Motor neuron (in vitro differentiated cells): Measurements from ENCODE around the gene CLUH. TPM values are rescaled to one million over a fixed set of nuclear protein-coding genes. Genes with fewer than 3 reads are reported as not detected.
A peak's percentile ranks its signal among the peaks of the same experiment; 100 is the strongest.
"Not testable (repeated sequence)": the region's sequence is repeated elsewhere in the genome, so short reads cannot be mapped to it uniquely, and the experiment has no call there.

ENCODE experiments used
- ATAC-seq, 8 experiments: fragments of 200-7000 bp; cut with Tn5 transposase; replicated peaks in 6 of 8; 2 replicates each; pipeline ENCODE4 v1.8.0; 2021; ENCODE audit warnings: mild to moderate bottlenecking in 8 of 8, moderate library complexity in 8 of 8
- H3K27ac ChIP-seq, 2 donors: fragments of 250-450 bp; sonication (Bioruptor Pico); 2 replicates each; pipeline ENCODE4 v1.9.0; 2021; ENCODE audit warnings: antibody characterized with exemption in 2 of 2, mild to moderate bottlenecking in 2 of 2, moderate library complexity in 1 of 2
- H3K4me1 ChIP-seq, 2 donors: fragments of 250-450 bp; sonication (Bioruptor Pico); replicated peaks in 1 of 2; 2 replicates each; pipeline ENCODE4 v1.6.1; 2021; ENCODE audit warnings: antibody characterized with exemption in 2 of 2, mild to moderate bottlenecking in 2 of 2, moderate library complexity in 1 of 2
- H3K4me3 ChIP-seq, 5 donors: fragments of 250-450 bp; sonication (Bioruptor Pico); 2 replicates each; pipeline ENCODE4 v1.9.0; 2021; ENCODE audit warnings: antibody characterized with exemption in 5 of 5, mild to moderate bottlenecking in 5 of 5, moderate library complexity in 4 of 5
- WGBS, 10 experiments: fragments of 450-650 bp; shearing (Covaris generic); methylation state at CpG; one replicate each; pipeline ENCODE4 v1.0.0; 2022; 5-methylcytosine and 5-hydroxymethylcytosine counted together
- in situ Hi-C, 9 experiments: fragments of 400-800 bp; cut with MboI; loops; one replicate each; pipeline ENCODE4 v1.15.0; 2021; ENCODE audit warnings: low sequenced_read_pairs in 9 of 9, low pct_unique_long_range_greater_than_20kb in 2 of 9; ENCODE audit not compliant: unreplicated experiment in 9 of 9
- total RNA-seq, 8 experiments: library from RNA; unstranded; fragments of 300-600 nt; gene quantifications; 2 replicates each; pipeline versions ENCODE4 v1.2.3 to v1.2.4, GENCODE V29; 2022

CLUH gene
- total RNA-seq, 8 experiments from 2014 or later = 15.8 to 127 (median 28.4) TPM

GRCh38 chr17:2684549-2684948 is 27.0 kb downstream of the CLUH start:
- no peak for ATAC-seq
- in situ Hi-C loops = no loop called here
- Histone ChIP-seq H3K27ac (no peak overlapping the region), H3K4me3 (no peak overlapping the region), H3K4me1 (peaks cover 3 to 7% of the 10 kb centered on the region in 2 donors)
- 81 to 100% (median 89%) methylated on average over 2 to 17 of the region's 18 CpGs; no CpG with 5 or more reads in 2 of the 10 experiments for WGBS, 10 experiments

GRCh38 chr17:2683912-2684311 is 27.7 kb downstream of the CLUH start:
- Histone ChIP-seq H3K4me3 (no peak overlapping the region), H3K4me1 (peaks cover 3 to 7% of the 10 kb centered on the region in 2 donors), H3K27ac (no peak overlapping the region)
- 63 to 94% (median 86%) methylated on average over 3 to 7 of the region's 8 CpGs for WGBS, 10 experiments
- in situ Hi-C loops = no loop called here
- peak in 2 of 8 experiments; percentile 18 to 44 for ATAC-seq

GRCh38 chr17:2682176-2682938 is 29.2 kb downstream of the CLUH start:
- in situ Hi-C loops = no loop called here
- no peak overlapping the region for H3K27ac ChIP-seq
- WGBS, 10 experiments = 33 to 86% (median 80%) methylated on average over 1 to 3 of the region's 3 CpGs; no CpG with 5 or more reads in 1 of the 10 experiments

GRCh38 chr17:2681650-2682049 is 29.9 kb downstream of the CLUH start:
- WGBS, 10 experiments = 45 to 98% (median 72%) methylated on average over 1 to 7 of the region's 7 CpGs; no CpG with 5 or more reads in 3 of the 10 experiments
- in situ Hi-C loops = no loop called here
- Histone ChIP-seq H3K27ac (no peak overlapping the region), H3K4me1 (peaks cover 3 to 7% of the 10 kb centered on the region in 2 donors), H3K4me3 (no peak overlapping the region)
- ATAC-seq = peak in 6 of 8 experiments; percentile 46 to 92 (median 62)

More at GRCh38 chr17:2682176-2682938, 29.2 kb downstream of the CLUH start:
- peaks cover 3 to 7% of the 10 kb centered on the region in 2 donors for H3K4me1 ChIP-seq
- H3K4me3 ChIP-seq = no peak overlapping the region
- ATAC-seq = no peak

DNA sequence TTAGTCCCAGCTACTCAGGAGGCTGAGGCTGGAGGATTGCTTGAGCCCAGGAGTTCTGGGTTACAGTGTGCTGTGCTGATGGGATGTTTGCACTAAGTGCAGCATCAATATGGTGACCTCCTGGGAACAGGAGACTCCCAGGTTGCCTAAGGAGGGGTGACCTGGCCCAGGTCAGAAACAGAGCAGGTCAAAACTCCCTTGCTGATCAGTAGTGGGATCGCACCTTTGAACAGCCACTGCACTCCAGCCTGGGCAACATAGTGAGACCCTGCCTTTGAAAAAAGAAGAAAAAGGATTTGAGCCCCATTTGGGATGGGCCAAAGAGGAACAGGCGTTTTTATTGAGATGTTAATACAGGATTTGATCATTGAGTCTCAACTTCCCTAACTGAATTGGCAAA is 30.6 kb downstream of the CLUH start:
- 86 to 100% (median 100%) methylated on average over 1 to 2 of the region's 2 CpGs; no CpG with 5 or more reads in 3 of the 10 experiments for WGBS, 10 experiments
- Histone ChIP-seq H3K4me3 (no peak overlapping the region), H3K4me1 (peaks cover 3 to 7% of the 10 kb centered on the region in 2 donors), H3K27ac (no peak overlapping the region)
- in situ Hi-C loops = no loop called here
- ATAC-seq = no peak

DNA sequence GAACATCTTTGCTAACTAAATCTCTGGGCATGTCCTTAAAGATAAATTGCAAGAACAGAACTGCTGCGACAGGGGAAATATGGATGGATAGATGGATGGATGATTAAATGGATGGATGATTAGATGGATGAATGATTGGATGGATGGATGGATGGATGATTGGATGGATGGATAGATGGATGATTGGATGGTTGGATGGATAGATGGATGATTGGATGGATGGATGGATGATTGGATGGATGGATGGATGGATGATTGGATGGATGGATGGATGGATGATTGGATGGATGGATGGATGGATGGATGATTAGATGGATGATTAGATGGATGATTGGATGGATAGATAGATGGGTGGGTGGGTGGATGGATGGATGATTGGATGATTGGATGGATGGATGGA is 32.3 kb downstream of the CLUH start:
- ATAC-seq, H3K4me1 ChIP-seq, in situ Hi-C loops, H3K4me3 ChIP-seq, H3K27ac ChIP-seq: not testable (repeated sequence)
- WGBS, 10 experiments = 83 to 100% (median 100%) methylated on average over 1 of the region's 1 CpG; no CpG with 5 or more reads in 1 of the 10 experiments

DNA sequence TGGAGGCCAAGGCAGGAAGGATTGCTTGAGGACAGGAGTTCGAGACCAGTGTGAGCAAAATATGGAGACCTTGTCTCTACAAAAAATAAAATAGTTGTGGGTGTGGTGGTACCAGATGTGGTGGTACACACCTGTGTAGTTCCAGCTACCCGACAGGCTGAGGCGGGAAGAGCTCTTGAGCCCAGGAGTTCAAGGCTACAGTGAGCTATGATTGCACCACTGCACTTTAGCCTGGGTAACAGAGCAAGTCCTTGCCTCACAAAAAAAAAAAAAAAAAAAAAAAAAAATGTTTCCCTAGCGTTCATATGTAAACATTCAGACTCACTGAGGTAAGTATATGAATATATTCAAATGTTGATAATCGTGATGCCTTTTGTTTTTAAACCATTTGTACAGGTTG is 39.5 kb downstream of the CLUH start:
- no peak overlapping the region for H3K4me3 ChIP-seq
- in situ Hi-C loops = no loop called here
- no peaks in the 10 kb centered on the region for H3K4me1 ChIP-seq
- WGBS, 10 experiments = 75 to 100% (median 92%) methylated on average over 1 to 4 of the region's 5 CpGs
- no peak overlapping the region for H3K27ac ChIP-seq
- no peak for ATAC-seq

GRCh38 chr17:2660410-2660809 is 51.2 kb downstream of the CLUH start:
- H3K27ac ChIP-seq, H3K4me1 ChIP-seq, H3K4me3 ChIP-seq, in situ Hi-C loops, ATAC-seq: not testable (repeated sequence)
- WGBS, 10 experiments = 100% methylated on average over 1 of the region's 4 CpGs; no CpG with 5 or more reads in 8 of the 10 experiments

DNA sequence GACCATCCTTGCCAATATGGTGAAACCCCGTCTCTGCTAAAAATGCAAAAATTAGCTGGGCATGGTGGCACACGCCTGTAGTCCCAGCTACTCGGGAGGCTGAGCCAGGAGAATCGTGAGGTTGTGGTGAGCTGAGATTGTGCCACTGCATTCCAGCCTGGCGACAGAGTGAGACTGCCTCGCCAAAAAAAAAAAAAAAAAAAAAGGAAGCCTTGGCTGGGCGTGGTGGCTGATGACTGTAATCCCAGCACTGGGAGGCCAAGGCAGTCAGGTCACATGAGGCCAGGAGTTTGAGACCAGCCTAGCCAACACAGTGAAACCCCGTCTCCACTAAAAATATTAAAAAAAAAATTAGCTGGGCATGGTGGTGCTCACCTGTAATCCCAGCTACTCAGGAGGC is 52.2 kb downstream of the CLUH start:
- in situ Hi-C loops, H3K4me3 ChIP-seq, H3K27ac ChIP-seq, H3K4me1 ChIP-seq: not testable (repeated sequence)
- 60 to 100% (median 100%) methylated on average over 1 to 3 of the region's 8 CpGs; no CpG with 5 or more reads in 3 of the 10 experiments for WGBS, 10 experiments
- ATAC-seq = peak in 3 of 8 experiments; percentile 18 to 93 (median 89)

- WGBS, 10 experiments = 0 to 40% (median 17%) methylated on average over 1 of the region's 1 CpG; no CpG with 5 or more reads in 5 of the 10 experiments
- Histone ChIP-seq H3K4me3 (no peak overlapping the region), H3K27ac (no peak overlapping the region), H3K4me1 (no peaks in the 10 kb centered on the region)
- ATAC-seq = no peak
- in situ Hi-C loops = no loop called here
Observed at GRCh38 chr17:2656283-2656682, 55.3 kb downstream of the CLUH start.

- Histone ChIP-seq H3K4me1 (no peaks in the 10 kb centered on the region), H3K4me3 (no peak overlapping the region), H3K27ac (no peak overlapping the region)
- no peak for ATAC-seq
- in situ Hi-C loops = no loop called here
- WGBS, 10 experiments = 33 to 100% (median 85%) methylated on average over 1 to 6 of the region's 7 CpGs; no CpG with 5 or more reads in 2 of the 10 experiments
Observed at GRCh38 chr17:2655546-2655945, 56.0 kb downstream of the CLUH start.

DNA sequence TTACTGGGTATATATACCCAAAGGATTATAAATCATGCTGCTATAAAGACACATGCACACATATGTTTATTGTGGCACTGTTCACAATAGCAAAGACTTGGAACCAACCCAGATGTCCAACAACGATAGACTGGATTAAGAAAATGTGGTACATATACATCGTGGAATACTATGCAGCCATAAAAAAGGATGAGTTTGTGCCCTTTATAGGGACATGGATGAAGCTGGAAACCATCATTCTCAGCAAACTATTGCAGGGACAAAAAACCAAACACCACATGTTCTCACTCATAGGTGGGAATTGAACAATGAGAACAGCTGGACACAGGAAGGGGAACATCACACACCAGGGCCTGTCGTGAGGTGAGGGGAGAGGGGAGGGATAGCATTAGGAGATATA is 58.7 kb downstream of the CLUH start:
- H3K27ac ChIP-seq, ATAC-seq, H3K4me3 ChIP-seq, in situ Hi-C loops, H3K4me1 ChIP-seq: not testable (repeated sequence)
- WGBS, 10 experiments = 60 to 100% (median 94%) methylated on average over 1 to 2 of the region's 3 CpGs; no CpG with 5 or more reads in 5 of the 10 experiments

DNA sequence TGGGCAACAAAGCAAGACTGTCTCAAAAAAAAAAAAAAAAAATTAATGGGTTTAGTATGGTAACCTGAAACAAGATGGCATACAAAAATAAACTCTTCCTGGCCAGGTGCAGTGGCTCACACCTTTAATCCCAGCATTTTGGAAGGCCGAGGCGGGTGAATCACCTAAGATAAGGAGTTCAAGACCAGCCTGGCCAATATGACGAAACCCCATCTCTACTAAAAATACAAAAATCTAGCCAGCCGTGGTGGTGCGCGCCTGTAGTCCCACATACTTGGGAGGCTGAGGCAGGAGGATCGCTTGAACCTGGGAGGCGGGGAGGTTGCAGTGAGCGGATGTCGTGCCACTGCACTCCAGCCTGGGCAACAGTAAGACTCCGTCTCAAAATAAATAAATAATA is 62.4 kb downstream of the CLUH start:
- Histone ChIP-seq H3K4me1 (no peaks in the 10 kb centered on the region), H3K4me3 (no peak overlapping the region), H3K27ac (no peak overlapping the region)
- 96 to 100% (median 99%) methylated on average over 1 to 9 of the region's 11 CpGs for WGBS, 10 experiments
- ATAC-seq = no peak
- in situ Hi-C loops = no loop called here
